HG03442 (cell line): ENCODE results near the gene MAK.
"Not testable (repeated sequence)": the region's sequence is repeated elsewhere in the genome, so short reads cannot be mapped to it uniquely, and the experiment has no call there.

Source experiments
- ATAC-seq: cut with Tn5 transposase; IDR thresholded peaks from one replicate; pipeline ENCODE4 v1.9.1; 2021; ENCODE audit warnings: mild to moderate bottlenecking, moderate library complexity; ENCODE audit not compliant: unreplicated experiment

The MAK gene

DNA sequence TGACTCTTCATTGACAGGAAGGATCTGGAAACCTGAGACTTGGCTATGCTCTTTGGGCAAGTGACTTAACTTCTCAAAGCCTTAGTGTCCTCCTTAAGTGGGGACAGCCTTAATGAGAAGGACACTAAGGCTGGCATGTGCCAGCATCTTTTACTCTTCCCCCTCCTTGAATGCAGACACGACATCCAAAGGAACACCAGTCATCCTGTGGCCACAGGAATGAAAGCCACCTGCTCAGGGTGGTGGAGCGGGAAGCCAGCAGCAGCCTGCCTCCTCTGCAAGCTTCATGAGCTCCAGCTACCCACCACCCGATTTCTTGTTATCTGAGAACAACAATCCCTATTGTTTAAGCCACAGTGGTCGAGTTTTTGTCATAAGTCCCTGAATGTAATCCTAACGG lies 46.2 kb downstream of the MAK start:
- no peak for ATAC-seq

DNA sequence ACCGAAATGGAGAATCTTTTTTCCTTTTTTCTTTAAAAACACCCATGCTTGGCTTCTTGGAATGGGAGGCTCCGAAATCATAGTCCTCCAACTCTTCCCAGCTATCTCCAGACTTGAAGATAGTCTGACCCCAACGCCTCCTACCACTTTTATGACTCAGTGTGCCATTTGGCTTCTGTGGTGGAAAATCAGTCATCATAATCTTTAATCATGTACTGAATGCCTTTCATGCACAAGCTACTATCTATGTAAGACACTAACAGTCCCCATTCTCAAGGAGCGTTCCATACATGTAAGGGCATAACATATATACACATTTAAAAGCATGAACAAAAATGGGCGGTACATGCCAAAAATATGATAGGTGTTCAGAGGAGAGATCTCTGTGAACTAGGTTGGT lies 46.7 kb downstream of the MAK start:
- ATAC-seq, result no peak

DNA sequence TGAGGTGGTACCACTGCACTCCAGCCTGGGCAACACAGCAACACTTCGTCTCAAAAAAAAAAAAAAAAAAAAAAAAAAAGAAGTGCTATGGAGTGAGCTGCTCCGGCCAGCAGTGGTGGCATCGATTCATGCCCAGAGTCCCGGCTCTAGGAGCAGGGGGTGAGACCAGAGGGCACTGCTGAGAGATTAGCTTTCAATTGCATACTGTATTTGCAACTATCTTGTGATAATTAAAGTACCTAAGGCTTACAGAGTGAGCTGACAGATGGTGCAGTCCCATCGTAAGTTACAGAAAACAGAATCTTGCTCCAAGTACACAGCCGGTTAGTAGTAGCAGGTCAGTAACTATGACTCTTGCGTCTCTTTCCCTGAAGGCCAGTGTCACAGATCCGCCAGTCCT lies 59.3 kb downstream of the MAK start:
- no peak for ATAC-seq

DNA sequence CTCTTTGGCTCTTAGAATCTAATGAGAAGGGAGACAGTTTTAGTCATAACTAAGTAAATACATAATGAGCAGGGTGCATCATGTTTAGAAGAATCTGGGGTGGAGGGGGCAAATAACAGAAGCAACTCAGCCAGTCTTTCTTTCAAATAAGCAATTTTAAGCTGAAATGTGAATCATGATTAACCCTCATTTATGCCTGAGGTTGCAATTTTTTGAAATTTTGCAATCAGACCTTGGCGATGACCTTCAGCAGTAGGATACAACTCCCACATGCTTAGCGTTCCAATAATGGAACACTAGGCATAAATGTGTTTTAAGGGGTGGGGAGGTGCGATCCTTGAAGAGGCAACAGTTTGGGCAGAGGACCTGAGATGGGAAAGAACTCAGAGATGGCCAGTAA lies 60.1 kb downstream of the MAK start:
- ATAC-seq, result no peak

DNA sequence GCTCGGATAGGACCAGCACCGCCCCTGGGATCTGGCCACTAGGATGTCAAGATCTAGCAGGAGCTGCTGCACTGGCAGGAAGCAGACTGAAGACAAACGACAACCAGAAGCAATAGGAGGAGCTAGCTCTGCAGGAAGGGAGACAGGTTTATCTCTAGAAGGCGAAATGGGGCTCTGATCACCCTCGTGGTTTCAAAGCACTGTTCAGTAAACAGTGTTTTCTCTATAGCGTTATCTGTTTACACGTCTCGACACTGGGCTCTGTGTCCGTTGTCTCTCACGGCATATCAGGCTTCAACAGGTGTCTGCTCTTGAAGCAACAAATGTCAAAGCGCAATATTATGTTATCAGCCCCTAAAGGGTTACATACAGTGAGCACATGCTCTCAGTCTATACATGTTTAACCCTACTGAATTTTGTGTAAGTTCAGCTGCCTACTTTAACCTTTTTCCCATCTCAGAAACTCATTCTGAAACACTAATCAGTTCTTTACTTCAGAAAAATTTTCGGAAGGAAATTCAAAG lies 66.9 kb downstream of the MAK start:
- ATAC-seq, result no peak

DNA sequence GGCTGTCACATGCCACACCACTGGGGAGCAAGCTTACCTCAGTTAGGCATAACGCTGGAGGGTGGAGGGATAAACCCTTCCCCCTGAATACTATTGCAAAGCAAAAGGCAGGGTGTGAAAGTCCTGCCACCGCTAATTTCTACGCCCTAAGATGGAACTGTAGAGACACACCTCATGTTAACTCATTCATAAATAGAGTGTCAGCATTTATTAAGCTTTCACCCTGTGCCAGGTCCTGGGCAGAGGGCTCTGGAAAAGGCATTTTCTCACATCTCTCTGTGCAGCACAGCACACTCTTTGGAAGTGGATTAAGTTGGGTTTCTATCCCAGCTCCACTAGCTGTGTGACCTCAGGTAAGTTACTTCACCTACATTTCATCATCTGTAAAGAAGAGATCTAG lies 68.9 kb downstream of the MAK start:
- no peak for ATAC-seq

DNA sequence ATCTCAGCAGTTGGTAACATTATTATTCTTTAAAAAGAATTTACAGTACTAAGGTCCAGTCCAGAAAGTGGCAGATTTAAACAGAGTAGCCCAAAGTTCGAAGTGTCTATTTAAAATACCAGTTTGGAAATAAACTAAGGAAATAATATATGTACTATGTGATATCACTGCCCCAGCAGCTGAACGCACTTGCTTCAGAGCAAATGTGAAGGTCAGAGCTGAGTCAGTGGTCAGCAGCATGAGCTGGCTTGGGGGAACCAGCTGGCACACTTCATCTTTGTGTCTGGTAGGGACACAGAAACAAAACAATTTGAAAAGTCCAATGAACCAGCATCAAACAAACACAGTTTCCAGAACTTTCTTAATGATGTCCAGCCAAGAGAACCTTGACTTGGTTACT lies 75.3 kb downstream of the MAK start:
- ATAC-seq, result no peak

DNA sequence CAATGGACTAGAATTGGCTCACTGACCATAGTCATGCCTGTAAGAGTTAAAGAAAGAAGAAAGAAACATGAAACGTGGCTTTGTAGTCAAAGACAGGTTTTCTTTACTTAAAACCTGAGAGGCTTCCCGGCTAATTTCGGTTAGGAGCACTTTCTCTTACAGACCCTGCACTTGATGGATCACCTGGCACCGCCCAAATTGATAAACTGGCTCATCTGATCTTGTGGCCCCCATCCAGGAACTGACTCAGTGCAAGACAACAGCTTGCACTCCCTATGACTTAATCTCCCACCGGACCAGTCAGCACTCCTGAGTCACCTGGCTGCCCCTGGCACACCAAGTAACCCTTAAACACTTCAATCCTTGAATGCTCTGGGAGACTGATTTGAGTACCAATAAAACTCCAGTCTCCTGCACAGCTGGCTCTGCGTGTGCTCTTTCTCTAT lies 78.4 kb downstream of the MAK start:
- no peak for ATAC-seq

DNA sequence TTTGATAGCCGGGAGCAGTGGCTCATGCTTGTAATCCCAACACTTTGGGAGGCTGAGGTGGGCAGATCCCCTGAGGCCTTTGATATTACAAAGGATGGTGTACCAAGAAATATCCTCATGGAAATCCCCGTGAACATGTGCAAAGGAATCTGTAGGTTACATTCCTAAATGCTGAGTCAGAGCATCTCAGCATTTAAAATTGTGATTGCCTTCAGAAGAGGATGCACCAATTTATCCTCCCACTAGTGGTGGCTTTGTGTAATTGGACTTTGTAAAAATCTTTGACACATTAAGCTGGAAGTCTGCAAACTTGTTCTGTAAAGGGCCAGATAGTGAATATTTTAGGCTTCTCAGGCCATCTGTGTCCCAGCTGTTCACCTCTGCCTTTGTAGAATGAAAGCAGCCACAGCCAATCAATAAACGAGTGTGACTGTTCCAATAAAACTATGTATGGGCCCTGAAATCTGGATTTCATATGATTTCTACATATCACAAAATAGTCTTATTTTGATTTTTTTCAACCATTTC lies 79.0 kb downstream of the MAK start:
- peak; percentile 69 for ATAC-seq

DNA sequence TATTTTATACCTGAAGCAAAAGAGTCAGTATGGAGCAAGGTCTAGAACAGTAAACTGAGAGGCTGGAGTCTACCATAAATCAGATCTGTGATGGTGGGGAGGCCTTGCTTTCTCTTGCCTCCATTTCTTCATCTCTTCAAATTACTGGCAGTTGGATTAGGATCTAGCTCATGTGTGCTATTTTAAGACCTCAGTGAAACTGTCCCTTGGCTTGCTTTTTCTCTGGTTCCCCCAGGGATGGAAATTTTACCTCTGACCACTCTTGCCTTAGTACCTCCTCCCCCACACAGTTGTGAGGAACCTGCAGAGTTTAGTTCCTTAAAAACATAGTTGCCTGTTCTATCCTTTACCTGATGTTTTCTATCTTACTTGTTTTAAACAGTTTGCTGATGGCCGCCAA lies 82.3 kb downstream of the MAK start:
- ATAC-seq, result no peak

DNA sequence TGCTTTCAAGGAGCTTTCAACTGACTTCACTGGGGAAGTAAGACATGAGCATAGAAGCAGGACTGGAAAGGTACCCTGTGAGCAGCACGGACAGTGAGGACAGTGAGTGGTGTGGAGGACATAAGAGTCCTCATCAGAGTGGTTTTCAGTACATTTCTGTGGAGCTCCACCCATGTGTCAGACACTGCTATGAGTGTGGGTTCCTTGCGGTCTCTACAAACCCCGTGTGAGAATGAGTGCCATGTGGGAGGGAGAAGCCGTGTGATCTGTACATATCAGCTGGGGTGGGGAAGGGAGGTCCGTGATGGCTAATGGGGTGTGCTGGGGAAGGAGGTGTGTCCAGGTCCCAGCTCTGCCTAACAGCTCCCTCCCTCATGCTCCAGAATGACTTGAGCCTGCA lies 86.6 kb downstream of the MAK start:
- not testable (repeated sequence) for ATAC-seq

DNA sequence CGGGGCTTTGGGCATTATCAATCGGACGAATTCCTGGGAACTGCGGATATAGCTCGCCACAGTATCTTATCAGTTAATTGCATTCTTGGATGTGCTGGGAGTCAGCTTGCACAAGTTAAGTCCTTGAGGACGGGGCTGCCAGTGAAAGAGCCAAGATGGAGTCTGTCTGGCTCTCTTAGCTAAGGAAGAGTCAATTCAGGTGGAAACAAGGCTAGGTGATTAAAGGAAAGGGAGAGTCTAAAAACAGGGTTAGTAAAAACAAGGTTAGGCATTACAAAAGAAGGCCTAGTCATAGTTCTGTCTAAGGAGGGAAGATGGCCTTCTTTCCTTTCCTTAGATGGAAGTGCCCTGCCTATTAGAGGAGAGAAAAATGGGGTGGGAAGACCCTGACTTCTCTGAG lies 87.8 kb downstream of the MAK start:
- ATAC-seq, result not testable (repeated sequence)

DNA sequence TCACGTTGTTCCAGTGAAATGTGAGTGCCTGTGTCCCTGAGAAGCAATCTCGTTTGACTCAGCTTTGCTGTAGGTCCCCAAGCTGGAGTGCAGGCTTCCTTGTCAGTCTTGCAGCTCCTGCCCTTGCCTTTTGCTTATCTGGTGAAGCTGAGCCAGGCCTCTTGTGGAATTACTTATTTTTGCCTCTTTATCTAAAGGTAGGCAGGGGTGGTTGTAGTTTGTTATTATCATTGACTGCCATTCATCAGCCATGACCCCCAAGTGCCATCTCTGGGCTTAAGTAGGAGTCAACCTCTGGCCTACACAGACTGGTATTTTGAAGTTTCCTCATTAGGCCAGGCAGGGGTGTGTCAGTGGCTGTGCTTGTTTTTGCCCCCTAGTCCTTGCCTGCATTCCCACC lies 88.6 kb downstream of the MAK start:
- ATAC-seq, result no peak

DNA sequence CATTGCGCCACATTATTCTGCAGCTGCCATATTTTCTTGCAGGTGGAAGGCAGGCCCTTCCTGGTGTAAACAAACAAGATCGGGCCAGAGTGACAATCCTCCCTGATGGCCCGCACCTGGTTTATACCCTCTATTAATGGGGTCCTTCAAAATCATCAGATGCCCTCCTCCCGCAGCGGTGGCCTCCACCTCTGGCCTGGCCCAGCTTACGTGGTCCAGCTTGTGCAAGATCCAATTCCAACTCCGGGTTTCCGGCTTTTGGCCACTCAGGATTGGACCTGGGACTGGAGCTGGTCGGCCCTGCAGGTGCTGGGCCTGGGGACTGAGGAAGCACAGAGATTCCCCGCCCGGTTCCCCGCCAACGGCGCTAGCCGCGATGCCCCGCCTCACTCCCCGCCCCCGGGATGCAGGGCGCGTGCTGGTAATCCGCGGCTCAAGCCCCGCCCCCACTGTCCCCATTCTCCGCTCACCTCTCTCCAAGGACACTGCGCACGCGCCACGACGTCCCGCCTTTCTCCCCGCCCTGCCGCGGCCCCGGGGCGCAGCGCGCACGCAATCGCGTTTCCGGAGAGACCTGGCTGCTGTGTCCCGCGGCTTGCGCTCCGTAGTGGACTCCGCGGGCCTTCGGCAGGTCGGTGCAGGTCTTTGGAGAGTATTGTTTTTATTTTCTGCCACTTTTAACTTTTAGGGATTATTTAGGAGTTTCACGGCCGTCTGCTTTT lies 90.9 kb downstream of the MAK start, which contains the start of gene TMEM14B:
TSS of gene TMEM14B (plus strand) at position 555 of the 722 bp plus-strand sequence. CDS start 1,441 bp downstream, outside the sequence.
- ATAC-seq, result peak; percentile 91

DNA sequence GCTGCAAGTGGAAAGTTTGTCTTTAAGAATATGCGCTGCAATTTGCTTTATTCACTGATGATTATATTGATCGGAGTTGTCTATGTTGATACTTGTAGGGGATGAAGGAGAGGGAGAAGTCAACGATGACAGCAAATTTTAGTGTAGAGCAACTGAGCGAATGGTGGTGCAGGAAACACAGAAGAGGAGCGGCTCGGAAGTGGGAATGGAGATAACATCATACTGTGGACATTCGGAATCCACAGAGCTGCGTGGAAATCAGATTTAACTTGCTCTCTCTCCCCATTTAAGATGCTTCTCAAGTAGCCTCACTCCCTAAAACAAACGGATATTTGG lies 91.5 kb downstream of the MAK start:
- no peak for ATAC-seq

DNA sequence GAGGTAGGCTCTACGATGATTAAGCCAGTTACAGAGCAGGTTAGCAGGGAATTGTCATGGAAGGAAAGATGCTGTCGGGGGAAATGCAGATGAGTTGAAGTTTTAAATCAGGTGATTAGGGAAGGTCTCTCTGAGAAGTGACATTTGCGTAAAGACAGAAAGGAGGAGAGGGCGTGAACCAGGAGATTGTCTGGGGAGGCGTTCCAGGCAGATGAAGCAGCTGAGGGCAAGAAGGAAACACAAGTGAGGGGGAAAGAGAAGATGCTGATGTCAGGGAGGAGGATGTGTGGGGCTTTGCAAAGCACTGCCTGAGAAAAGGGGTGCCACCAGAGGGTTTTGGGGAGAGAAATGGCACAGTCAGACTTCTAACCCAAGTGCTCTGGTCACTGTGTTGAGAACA lies 93.2 kb downstream of the MAK start:
- no peak for ATAC-seq

DNA sequence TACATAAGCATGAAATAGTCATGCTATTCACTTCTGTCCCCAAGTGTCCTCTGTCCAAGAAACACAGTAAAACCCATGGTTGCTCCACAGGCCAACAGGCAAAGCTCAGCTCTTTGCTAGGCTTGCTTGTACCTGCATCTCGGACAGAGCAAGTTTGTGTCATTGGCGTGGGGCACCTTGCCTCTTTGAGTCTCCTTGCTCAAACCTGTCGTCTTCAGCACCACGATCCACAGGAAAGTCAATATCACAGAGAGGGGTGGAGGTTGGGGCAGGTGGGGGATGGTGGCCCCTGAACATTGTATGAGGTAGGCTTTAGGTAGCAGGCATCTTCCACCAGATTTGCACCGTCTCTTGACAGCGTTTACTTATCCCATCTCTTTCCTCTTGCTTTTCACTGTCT lies 94.8 kb downstream of the MAK start:
- ATAC-seq, result no peak

DNA sequence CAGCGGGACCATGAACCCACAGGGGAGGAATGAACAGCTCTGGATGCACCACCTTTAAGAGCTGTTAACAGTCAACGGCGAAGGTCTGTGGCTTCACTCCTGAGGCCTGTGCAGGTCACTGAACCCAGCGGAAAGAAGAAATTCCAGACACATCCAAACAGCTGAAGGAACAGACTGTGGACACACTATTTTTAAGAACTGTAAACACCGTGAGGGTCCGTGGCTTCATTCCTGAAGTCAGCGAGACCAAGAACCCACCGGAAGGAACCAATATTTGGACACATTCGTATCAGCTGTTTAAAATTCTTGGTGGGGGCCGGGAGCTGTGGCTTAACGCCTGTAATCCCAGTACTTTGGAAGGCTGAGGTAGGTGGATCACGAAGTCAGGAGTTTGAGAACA lies 96.1 kb downstream of the MAK start:
- no peak for ATAC-seq

DNA sequence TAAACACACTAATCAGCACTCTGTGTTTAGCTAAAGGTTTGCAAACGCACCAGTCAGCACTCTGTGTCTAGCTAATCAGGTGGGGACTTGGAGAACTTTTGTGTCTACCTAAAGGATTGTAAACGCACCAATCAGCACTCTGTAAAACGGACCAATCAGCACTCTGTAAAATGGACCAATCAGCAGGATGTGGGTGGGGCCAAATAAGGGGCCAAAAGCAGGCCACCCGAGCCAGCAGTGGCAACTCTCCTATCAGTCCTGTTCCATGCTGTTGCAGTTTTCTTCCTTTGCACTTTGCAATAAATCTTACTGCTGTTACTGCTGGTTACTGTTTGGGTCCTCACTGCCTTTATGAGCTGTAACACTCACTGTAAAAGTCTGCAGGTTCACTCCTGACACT lies 96.7 kb downstream of the MAK start:
- not testable (repeated sequence) for ATAC-seq

DNA sequence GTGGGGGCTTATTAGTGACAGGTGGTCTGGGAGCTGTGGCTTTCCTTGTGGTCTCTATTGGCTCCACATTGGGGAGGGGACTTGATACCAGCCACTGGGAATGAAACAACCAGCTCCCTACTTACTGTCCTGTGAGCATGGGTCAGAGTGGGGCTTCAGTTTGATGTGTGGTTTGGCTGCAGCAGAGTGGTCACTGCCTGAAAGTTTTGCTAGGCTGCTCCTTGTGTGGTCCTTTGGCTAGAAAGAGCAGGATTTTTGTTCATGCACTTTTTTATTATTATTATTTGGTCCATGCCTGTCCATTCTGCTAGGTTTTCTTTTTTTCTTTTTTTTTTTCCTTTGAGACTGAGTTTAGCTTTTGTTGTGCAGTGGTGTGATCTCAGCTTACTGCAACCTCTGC lies 98.3 kb downstream of the MAK start:
- ATAC-seq, result no peak

DNA sequence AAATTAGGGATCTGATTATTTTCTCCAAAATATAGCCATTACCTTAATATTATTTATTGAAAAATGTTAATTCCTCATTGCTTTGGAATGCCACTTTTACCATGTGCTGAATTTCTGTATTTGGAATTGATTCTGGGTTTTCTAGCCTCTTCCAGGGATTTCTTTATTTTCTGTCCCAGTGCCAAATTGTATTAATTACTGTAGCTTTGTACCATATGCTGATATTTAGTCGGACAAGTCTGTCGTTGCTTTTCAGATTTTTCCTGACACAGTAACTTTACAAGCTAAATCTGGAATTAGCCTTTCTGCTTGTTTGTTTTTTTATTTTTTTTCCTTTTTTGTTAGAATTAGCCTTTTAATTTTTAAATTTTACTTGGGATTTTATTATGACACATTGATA lies 101.6 kb downstream of the MAK start:
- ATAC-seq, result no peak

DNA sequence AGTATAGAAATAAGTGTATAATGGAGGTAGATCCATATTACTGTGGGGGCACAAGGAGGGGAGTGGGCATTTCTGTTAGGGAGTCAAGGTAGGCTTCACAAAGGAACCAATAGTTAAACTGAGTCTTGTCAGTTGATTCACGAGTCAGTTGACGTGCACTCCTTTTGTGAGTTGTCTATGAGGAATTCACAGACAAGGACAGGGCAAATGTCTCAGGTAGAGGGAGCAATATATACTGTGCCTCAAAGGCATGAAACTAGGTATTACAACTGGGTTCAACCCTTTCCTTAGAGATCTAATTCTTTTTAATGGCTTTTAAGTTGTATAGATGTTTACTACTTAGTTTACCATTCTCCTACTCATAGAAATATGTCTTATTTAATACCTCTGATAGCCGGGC lies 104.5 kb downstream of the MAK start:
- ATAC-seq, result no peak
